HEK293 (cell line): ENCODE data around the gene EIPR1.

ENCODE experiments used
- RBAK ChIP-seq: fragments of 450-650 bp; formaldehyde crosslinking; IDR thresholded peaks from 2 replicates; pipeline ENCODE4 v1.5.1; 2016; ENCODE audit warnings: missing biosample characterization, missing genetic modification characterization
- TCF7L2 ChIP-seq: IDR thresholded peaks from 2 replicates; pipeline ENCODE4 v1.6.1; 2011; ENCODE audit warnings: low read depth, mild to moderate bottlenecking, inconsistent platforms, low read length, moderate library complexity, borderline replicate concordance
- ZNF530 ChIP-seq: fragments of 450-650 bp; formaldehyde crosslinking; IDR thresholded peaks from 2 replicates; pipeline ENCODE4 v1.5.1; 2016; ENCODE audit warnings: low read depth, missing biosample characterization, missing genetic modification characterization
- TF ChIP-seq, protein P1 (sequence below): fragments of 450-650 bp; formaldehyde crosslinking; IDR thresholded peaks from 2 replicates; pipeline ENCODE4 v1.5.1; 2016; ENCODE audit warnings: missing biosample characterization, missing genetic modification characterization

DNA sequence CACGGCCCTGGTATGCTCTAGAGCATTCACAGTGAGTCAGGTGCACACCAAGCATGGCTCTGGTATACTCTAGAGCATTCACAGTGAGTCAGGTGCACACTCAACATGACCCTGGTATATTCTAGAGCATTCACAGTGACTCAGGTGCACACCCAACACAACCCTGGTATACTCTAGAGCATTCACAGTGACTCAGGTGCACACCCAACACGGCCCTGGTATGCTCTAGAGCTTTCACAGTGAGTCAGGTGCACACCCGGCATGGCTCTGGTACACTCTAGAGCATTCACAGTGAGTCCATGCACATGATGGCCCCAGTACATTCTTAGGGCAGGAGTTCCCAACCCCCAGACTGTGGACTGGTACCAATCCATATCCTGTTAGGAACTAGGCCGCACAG is 158.1 kb downstream of the EIPR1 start:
- TF ChIP-seq ZNF530 (tag by site-specific recombination) (no peak), RBAK (tag by site-specific recombination) (no peak), TCF7L2 (no peak)
- TF ChIP-seq, protein P1, sequence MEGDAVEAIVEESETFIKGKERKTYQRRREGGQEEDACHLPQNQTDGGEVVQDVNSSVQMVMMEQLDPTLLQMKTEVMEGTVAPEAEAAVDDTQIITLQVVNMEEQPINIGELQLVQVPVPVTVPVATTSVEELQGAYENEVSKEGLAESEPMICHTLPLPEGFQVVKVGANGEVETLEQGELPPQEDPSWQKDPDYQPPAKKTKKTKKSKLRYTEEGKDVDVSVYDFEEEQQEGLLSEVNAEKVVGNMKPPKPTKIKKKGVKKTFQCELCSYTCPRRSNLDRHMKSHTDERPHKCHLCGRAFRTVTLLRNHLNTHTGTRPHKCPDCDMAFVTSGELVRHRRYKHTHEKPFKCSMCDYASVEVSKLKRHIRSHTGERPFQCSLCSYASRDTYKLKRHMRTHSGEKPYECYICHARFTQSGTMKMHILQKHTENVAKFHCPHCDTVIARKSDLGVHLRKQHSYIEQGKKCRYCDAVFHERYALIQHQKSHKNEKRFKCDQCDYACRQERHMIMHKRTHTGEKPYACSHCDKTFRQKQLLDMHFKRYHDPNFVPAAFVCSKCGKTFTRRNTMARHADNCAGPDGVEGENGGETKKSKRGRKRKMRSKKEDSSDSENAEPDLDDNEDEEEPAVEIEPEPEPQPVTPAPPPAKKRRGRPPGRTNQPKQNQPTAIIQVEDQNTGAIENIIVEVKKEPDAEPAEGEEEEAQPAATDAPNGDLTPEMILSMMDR (tag by site-specific recombination): no peak
